ENCODE data around the gene C1GALT1C1. TPM values are rescaled to one million over a fixed set of nuclear protein-coding genes. Genes with fewer than 3 reads are reported as not detected.

Gene C1GALT1C1
- total RNA-seq, 1 experiment from 2014 or later: 15.4 TPM

GRCh38 chrX:120668357-120668756 is 38.5 kb upstream of the C1GALT1C1 start:
- H3K9me2 ChIP-seq (ENCODE audit: insufficient read depth): no peaks in the 10 kb centered on the region
- intact Hi-C loops (cut with micrococcal nuclease): no loop called here
- no peak for ATAC-seq
- H3K79me2 ChIP-seq (ENCODE audit: insufficient read depth, low read length): no peaks in the 10 kb centered on the region
- TF ChIP-seq YY1 (IDR thresholded peaks at IDR 0.05; ENCODE audit: extremely low read depth, insufficient replicate concordance, low read depth, low read length): no peak
- no peak for TF ChIP-seq SRF (IDR thresholded peaks at IDR 0.05; ENCODE audit: low read depth)
- no peak for TF ChIP-seq CTCF (IDR thresholded peaks at IDR 0.05 in 2 of 3, conservative IDR thresholded peaks at IDR 0.05 in 1 of 3; ENCODE audit: borderline replicate concordance in 1 of 3, insufficient read depth in 1 of 3, low read depth in 2 of 3, low read length in 2 of 3)
- no peak for TF ChIP-seq ATF3 (IDR thresholded peaks at IDR 0.05)
- TF ChIP-seq, protein P1, sequence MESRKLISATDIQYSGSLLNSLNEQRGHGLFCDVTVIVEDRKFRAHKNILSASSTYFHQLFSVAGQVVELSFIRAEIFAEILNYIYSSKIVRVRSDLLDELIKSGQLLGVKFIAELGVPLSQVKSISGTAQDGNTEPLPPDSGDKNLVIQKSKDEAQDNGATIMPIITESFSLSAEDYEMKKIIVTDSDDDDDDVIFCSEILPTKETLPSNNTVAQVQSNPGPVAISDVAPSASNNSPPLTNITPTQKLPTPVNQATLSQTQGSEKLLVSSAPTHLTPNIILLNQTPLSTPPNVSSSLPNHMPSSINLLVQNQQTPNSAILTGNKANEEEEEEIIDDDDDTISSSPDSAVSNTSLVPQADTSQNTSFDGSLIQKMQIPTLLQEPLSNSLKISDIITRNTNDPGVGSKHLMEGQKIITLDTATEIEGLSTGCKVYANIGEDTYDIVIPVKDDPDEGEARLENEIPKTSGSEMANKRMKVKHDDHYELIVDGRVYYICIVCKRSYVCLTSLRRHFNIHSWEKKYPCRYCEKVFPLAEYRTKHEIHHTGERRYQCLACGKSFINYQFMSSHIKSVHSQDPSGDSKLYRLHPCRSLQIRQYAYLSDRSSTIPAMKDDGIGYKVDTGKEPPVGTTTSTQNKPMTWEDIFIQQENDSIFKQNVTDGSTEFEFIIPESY (IDR thresholded peaks at IDR 0.05; ENCODE audit: extremely low read depth, insufficient replicate concordance, low read length): no peak
- TF ChIP-seq SP1 (IDR thresholded peaks at IDR 0.05; ENCODE audit: low read depth): no peak
- no peak for TF ChIP-seq EZH2 (IDR thresholded peaks at IDR 0.05)
- TF ChIP-seq ZNF274 (IDR thresholded peaks at IDR 0.05; ENCODE audit: low read depth, low read length): no peak
- TF ChIP-seq MAX (IDR thresholded peaks at IDR 0.05): no peak
- TF ChIP-seq JUND (IDR thresholded peaks at IDR 0.05): no peak
- no peak for TF ChIP-seq EGR1 (IDR thresholded peaks at IDR 0.05; ENCODE audit: low read depth)
- TF ChIP-seq POLR2A (IDR thresholded peaks at IDR 0.05; ENCODE audit: borderline replicate concordance, extremely low read depth, insufficient read depth, insufficient read length): no peak
- TF ChIP-seq POLR2AphosphoS5 (IDR thresholded peaks at IDR 0.05; ENCODE audit: low read depth, low read length): no peak
- TF ChIP-seq, protein P2, sequence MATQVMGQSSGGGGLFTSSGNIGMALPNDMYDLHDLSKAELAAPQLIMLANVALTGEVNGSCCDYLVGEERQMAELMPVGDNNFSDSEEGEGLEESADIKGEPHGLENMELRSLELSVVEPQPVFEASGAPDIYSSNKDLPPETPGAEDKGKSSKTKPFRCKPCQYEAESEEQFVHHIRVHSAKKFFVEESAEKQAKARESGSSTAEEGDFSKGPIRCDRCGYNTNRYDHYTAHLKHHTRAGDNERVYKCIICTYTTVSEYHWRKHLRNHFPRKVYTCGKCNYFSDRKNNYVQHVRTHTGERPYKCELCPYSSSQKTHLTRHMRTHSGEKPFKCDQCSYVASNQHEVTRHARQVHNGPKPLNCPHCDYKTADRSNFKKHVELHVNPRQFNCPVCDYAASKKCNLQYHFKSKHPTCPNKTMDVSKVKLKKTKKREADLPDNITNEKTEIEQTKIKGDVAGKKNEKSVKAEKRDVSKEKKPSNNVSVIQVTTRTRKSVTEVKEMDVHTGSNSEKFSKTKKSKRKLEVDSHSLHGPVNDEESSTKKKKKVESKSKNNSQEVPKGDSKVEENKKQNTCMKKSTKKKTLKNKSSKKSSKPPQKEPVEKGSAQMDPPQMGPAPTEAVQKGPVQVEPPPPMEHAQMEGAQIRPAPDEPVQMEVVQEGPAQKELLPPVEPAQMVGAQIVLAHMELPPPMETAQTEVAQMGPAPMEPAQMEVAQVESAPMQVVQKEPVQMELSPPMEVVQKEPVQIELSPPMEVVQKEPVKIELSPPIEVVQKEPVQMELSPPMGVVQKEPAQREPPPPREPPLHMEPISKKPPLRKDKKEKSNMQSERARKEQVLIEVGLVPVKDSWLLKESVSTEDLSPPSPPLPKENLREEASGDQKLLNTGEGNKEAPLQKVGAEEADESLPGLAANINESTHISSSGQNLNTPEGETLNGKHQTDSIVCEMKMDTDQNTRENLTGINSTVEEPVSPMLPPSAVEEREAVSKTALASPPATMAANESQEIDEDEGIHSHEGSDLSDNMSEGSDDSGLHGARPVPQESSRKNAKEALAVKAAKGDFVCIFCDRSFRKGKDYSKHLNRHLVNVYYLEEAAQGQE (IDR thresholded peaks at IDR 0.05; ENCODE audit: low read depth): no peak
- TF ChIP-seq ELF1 (IDR thresholded peaks at IDR 0.05; ENCODE audit: borderline replicate concordance, low read depth): no peak
- TF ChIP-seq FOSL1 (IDR thresholded peaks at IDR 0.05; ENCODE audit: low read depth): no peak
- no peak for TF ChIP-seq EZH2phosphoT487 (IDR thresholded peaks at IDR 0.05; ENCODE audit: borderline replicate concordance)
- RAD21 ChIA-PET (ENCODE audit: low non-redundant PET in 1 of 2, low total read pairs in 2 of 2, uncharacterized antibody in 2 of 2, unreplicated experiment in 2 of 2): no interaction called here
- BruUV-seq (replicated peaks): no TSS peak
- no peaks in the 10 kb centered on the region for H3K27me3 ChIP-seq (ENCODE audit: insufficient read depth, low read length)
- no peak overlapping the region for H3K27ac ChIP-seq (ENCODE audit: low read depth, low read length)
- H2AFZ ChIP-seq (ENCODE audit: low read depth, low read length, poor library complexity, severe bottlenecking): no peak overlapping the region
- H3K4me2 ChIP-seq (ENCODE audit: low read length): no peak overlapping the region
- no peak overlapping the region for H3K9ac ChIP-seq (ENCODE audit: low read length)
- peaks cover 0 to 13% of the 10 kb centered on the region in 2 experiments; a peak in 2 of 4 replicates for H3K4me1 ChIP-seq (ENCODE audit: control insufficient read depth in 1 of 2, insufficient read depth in 2 of 2, low read length in 2 of 2)
- H3K9me3 ChIP-seq (ENCODE audit: control insufficient read depth in 1 of 2, insufficient read depth in 1 of 2, low read depth in 1 of 2, low read length in 2 of 2): no peaks in the 10 kb centered on the region
- CTCF ChIA-PET: no interaction called here
- no peaks in the 10 kb centered on the region for H3K36me3 ChIP-seq (ENCODE audit: control insufficient read depth in 1 of 2, insufficient read depth in 2 of 2, low read length in 2 of 2)
- POLR2A ChIA-PET: no interaction called here
- no peak for DNase-seq (ENCODE audit: low read depth, low spot score)
- no peak overlapping the region for H3K4me3 ChIP-seq (replicated peaks in 1 of 2; ENCODE audit: low read depth in 1 of 2, low read length in 2 of 2)
- H4K20me1 ChIP-seq (ENCODE audit: insufficient read depth): no peaks in the 10 kb centered on the region
